GM23338 (cell line): ENCODE data around the gene SENP8. TPM values are rescaled to one million over a fixed set of nuclear protein-coding genes. Genes with fewer than 3 reads are reported as not detected.

Experiments
- ATAC-seq: fragments of 200-7000 bp; cut with Tn5 transposase; 3 replicates; pipeline ENCODE4 v1.9.1; 2020
- DNase-seq: peaks from one replicate; pipeline ENCODE4 v3.0.0-alpha.2; 2015; ENCODE audit warnings: low spot score
- H2AFZ ChIP-seq: fragments of 200-600 bp; sonication (generic); 2 replicates; pipeline ENCODE4 v1.8.0; 2016; ENCODE audit warnings: antibody characterized with exemption, mild to moderate bottlenecking, moderate library complexity
- H3F3A ChIP-seq: fragments of 200-600 bp; sonication (generic); replicated peaks from 2 replicates; pipeline ENCODE4 v1.8.0; 2017; ENCODE audit warnings: antibody characterized with exemption, mixed run types, low read depth
- H3K27ac ChIP-seq: fragments of 200-600 bp; sonication (generic); 2 replicates; pipeline ENCODE4 v1.6.1; 2016; ENCODE audit warnings: low read depth
- H3K27me3 ChIP-seq: fragments of 200-600 bp; sonication (generic); 2 replicates; pipeline ENCODE4 v1.8.0; 2016; ENCODE audit warnings: mild to moderate bottlenecking, mixed run types, moderate library complexity; ENCODE audit not compliant: insufficient read depth
- H3K36me3 ChIP-seq: fragments of 200-600 bp; sonication (generic); 2 replicates; pipeline ENCODE4 v1.8.0; 2016; ENCODE audit warnings: mild to moderate bottlenecking; ENCODE audit not compliant: insufficient read depth
- H3K4me1 ChIP-seq: fragments of 200-600 bp; sonication (generic); 2 replicates; pipeline ENCODE4 v1.8.0; 2016; ENCODE audit warnings: mild to moderate bottlenecking, moderate library complexity; ENCODE audit not compliant: insufficient read depth
- H3K4me2 ChIP-seq: fragments of 200-600 bp; sonication (generic); 2 replicates; pipeline ENCODE4 v1.7.1; 2017; ENCODE audit warnings: mixed run types
- H3K4me3 ChIP-seq: fragments of 200-600 bp; sonication (generic); 2 replicates; pipeline ENCODE4 v1.6.1; 2016; ENCODE audit warnings: mixed run types
- H3K79me2 ChIP-seq: fragments of 200-600 bp; sonication (generic); replicated peaks from 2 replicates; pipeline ENCODE4 v1.8.0; 2017; ENCODE audit warnings: mild to moderate bottlenecking; ENCODE audit not compliant: insufficient read depth
- H3K9me2 ChIP-seq: fragments of 200-600 bp; sonication (generic); 2 replicates; pipeline ENCODE4 v1.8.0; 2017; ENCODE audit not compliant: insufficient read depth
- H4K20me1 ChIP-seq: fragments of 200-600 bp; sonication (generic); replicated peaks from 2 replicates; pipeline ENCODE4 v1.8.0; 2017; ENCODE audit warnings: mild to moderate bottlenecking; ENCODE audit not compliant: insufficient read depth
- H3K27ac Mint-ChIP-seq: 2 replicates; pipeline ENCODE4 v1.8.0; 2020; ENCODE audit warnings: inconsistent platforms, mild to moderate bottlenecking, moderate library complexity, mixed read lengths
- H3K27me3 Mint-ChIP-seq: 3 replicates; pipeline ENCODE4 v1.8.0; 2022; ENCODE audit warnings: low read depth, mild to moderate bottlenecking, moderate library complexity, mixed read lengths, inconsistent platforms; ENCODE audit not compliant: insufficient read depth, poor library complexity
- H3K36me3 Mint-ChIP-seq: 3 replicates; pipeline ENCODE4 v1.8.0; 2021; ENCODE audit warnings: low read depth, mild to moderate bottlenecking, inconsistent platforms, moderate library complexity, mixed read lengths
- H3K4me1 Mint-ChIP-seq: 3 replicates; pipeline ENCODE4 v1.8.0; 2020; ENCODE audit warnings: mild to moderate bottlenecking, inconsistent platforms, mixed read lengths
- H3K4me3 Mint-ChIP-seq: 3 replicates; pipeline ENCODE4 v1.8.0; 2021; ENCODE audit warnings: moderate library complexity, mild to moderate bottlenecking, inconsistent platforms, mixed read lengths
- H3K9me3 Mint-ChIP-seq: 3 replicates; pipeline ENCODE4 v1.8.0; 2020; ENCODE audit warnings: moderate library complexity, mild to moderate bottlenecking, inconsistent platforms, mixed read lengths
- CREB1 ChIP-seq: fragments of 250-450 bp; sonication (Bioruptor Pico); IDR thresholded peaks from 2 replicates; pipeline ENCODE4 v1.5.0; 2020; ENCODE audit warnings: low read depth, mild to moderate bottlenecking, moderate library complexity
- ETS1 ChIP-seq: IDR thresholded peaks from 2 replicates; pipeline ENCODE4 v1.6.1; 2016; ENCODE audit warnings: antibody characterized with exemption
- EZH2 ChIP-seq: fragments of 200-600 bp; sonication (generic); IDR thresholded peaks from one replicate; pipeline ENCODE4 v1.8.0; 2017; ENCODE audit warnings: antibody characterized with exemption, mild to moderate bottlenecking, low read depth; ENCODE audit not compliant: unreplicated experiment
- EZH2phosphoT487 ChIP-seq: fragments of 200-600 bp; sonication (generic); IDR thresholded peaks from one replicate; pipeline ENCODE4 v1.8.1; 2018; ENCODE audit warnings: antibody characterized with exemption; ENCODE audit not compliant: unreplicated experiment
- JUNB ChIP-seq: IDR thresholded peaks from one replicate; pipeline ENCODE4 v1.6.1; 2016; ENCODE audit warnings: antibody characterized with exemption; ENCODE audit not compliant: unreplicated experiment
- NANOG ChIP-seq: IDR thresholded peaks from 2 replicates; pipeline ENCODE4 v1.6.1; 2016; ENCODE audit warnings: antibody characterized with exemption, borderline replicate concordance
- POLR2AphosphoS5 ChIP-seq: IDR thresholded peaks from 2 replicates; pipeline ENCODE4 v1.6.1; 2016; ENCODE audit warnings: antibody characterized with exemption, low read depth
- REST ChIP-seq: IDR thresholded peaks from one replicate; pipeline ENCODE4 v1.6.1; 2018; ENCODE audit warnings: antibody characterized with exemption; ENCODE audit not compliant: unreplicated experiment
- STAT1 ChIP-seq: IDR thresholded peaks from one replicate; pipeline ENCODE4 v1.6.1; 2016; ENCODE audit warnings: antibody characterized with exemption; ENCODE audit not compliant: unreplicated experiment
- ZNF114 ChIP-seq: fragments of 250-450 bp; sonication (Bioruptor Pico); IDR thresholded peaks from 2 replicates; pipeline ENCODE4 v1.5.0; 2020; ENCODE audit warnings: mild to moderate bottlenecking, moderate library complexity
- ZNF331 ChIP-seq: fragments of 250-450 bp; sonication (Bioruptor Pico); IDR thresholded peaks from 2 replicates; pipeline ENCODE4 v1.5.0; 2020; ENCODE audit warnings: low read depth, mild to moderate bottlenecking, moderate library complexity
- polyA plus RNA-seq: library from polyadenylated mRNA; unstranded; fragments of >200 nt; fragmentation: Nextera tagmentation; extraction: Ambion mirVana; gene quantifications from 2 replicates; pipeline ENCODE4 v1.2.1, GENCODE V29; 2016
- total RNA-seq: library from RNA; depleted of rRNA; stranded (reverse); fragments of >200 nt; shearing (Covaris generic); gene quantifications from 2 replicates; pipeline ENCODE4 v1.2.3, GENCODE V29; 2014
- TF ChIP-seq, protein P1 (sequence below), 2 experiments: fragments of 200-600 bp in 1 of 2; sonication (generic) in 1 of 2; conservative IDR thresholded peaks; 2 replicates each; pipeline versions ENCODE4 v1.5.1 to v1.6.1; 2016 to 2017; ENCODE audit warnings: antibody characterized with exemption in 2 of 2, low read depth in 2 of 2, mild to moderate bottlenecking in 2 of 2, moderate library complexity in 1 of 2
- TF ChIP-seq, protein P2 (sequence below): fragments of 250-450 bp; sonication (Bioruptor Pico); IDR thresholded peaks from 2 replicates; pipeline ENCODE4 v1.5.0; 2020; ENCODE audit warnings: mild to moderate bottlenecking, moderate library complexity

Gene SENP8
- total and polyA plus RNA-seq, 2 experiments from 2014 or later: 3.1 to 7.7 TPM

- H3K27ac ChIP-seq: no peak overlapping the region
- no peaks in the 10 kb centered on the region for H3K79me2 ChIP-seq
- peaks cover 23% of the 10 kb centered on the region for H3K4me1 Mint-ChIP-seq
- H2AFZ ChIP-seq: no peak overlapping the region
- DNase-seq (no peak), ATAC-seq (no peak)
- no peak overlapping the region for H3K4me2 ChIP-seq
- no peaks in the 10 kb centered on the region for H3F3A ChIP-seq
- no peak overlapping the region for H3K27ac Mint-ChIP-seq
- no peaks in the 10 kb centered on the region for H3K36me3 Mint-ChIP-seq
- no peaks in the 10 kb centered on the region for H4K20me1 ChIP-seq
- H3K27me3 ChIP-seq: no peaks in the 10 kb centered on the region
- H3K36me3 ChIP-seq: no peaks in the 10 kb centered on the region
- H3K4me3 Mint-ChIP-seq: no peak overlapping the region
- TF ChIP-seq REST (no peak), EZH2 (no peak), EZH2phosphoT487 (no peak), NANOG (no peak), ZNF331 (CRISPR knock-in tag) (no peak), JUNB (no peak), ETS1 (no peak), STAT1 (no peak), CREB1 (CRISPR knock-in tag) (no peak), ZNF114 (CRISPR knock-in tag) (no peak), POLR2AphosphoS5 (no peak)
- TF ChIP-seq, protein P1, sequence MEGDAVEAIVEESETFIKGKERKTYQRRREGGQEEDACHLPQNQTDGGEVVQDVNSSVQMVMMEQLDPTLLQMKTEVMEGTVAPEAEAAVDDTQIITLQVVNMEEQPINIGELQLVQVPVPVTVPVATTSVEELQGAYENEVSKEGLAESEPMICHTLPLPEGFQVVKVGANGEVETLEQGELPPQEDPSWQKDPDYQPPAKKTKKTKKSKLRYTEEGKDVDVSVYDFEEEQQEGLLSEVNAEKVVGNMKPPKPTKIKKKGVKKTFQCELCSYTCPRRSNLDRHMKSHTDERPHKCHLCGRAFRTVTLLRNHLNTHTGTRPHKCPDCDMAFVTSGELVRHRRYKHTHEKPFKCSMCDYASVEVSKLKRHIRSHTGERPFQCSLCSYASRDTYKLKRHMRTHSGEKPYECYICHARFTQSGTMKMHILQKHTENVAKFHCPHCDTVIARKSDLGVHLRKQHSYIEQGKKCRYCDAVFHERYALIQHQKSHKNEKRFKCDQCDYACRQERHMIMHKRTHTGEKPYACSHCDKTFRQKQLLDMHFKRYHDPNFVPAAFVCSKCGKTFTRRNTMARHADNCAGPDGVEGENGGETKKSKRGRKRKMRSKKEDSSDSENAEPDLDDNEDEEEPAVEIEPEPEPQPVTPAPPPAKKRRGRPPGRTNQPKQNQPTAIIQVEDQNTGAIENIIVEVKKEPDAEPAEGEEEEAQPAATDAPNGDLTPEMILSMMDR (conservative IDR thresholded peaks at IDR 0.05; ENCODE audit: low read depth in 2 of 2): no peak
- TF ChIP-seq, protein P2, sequence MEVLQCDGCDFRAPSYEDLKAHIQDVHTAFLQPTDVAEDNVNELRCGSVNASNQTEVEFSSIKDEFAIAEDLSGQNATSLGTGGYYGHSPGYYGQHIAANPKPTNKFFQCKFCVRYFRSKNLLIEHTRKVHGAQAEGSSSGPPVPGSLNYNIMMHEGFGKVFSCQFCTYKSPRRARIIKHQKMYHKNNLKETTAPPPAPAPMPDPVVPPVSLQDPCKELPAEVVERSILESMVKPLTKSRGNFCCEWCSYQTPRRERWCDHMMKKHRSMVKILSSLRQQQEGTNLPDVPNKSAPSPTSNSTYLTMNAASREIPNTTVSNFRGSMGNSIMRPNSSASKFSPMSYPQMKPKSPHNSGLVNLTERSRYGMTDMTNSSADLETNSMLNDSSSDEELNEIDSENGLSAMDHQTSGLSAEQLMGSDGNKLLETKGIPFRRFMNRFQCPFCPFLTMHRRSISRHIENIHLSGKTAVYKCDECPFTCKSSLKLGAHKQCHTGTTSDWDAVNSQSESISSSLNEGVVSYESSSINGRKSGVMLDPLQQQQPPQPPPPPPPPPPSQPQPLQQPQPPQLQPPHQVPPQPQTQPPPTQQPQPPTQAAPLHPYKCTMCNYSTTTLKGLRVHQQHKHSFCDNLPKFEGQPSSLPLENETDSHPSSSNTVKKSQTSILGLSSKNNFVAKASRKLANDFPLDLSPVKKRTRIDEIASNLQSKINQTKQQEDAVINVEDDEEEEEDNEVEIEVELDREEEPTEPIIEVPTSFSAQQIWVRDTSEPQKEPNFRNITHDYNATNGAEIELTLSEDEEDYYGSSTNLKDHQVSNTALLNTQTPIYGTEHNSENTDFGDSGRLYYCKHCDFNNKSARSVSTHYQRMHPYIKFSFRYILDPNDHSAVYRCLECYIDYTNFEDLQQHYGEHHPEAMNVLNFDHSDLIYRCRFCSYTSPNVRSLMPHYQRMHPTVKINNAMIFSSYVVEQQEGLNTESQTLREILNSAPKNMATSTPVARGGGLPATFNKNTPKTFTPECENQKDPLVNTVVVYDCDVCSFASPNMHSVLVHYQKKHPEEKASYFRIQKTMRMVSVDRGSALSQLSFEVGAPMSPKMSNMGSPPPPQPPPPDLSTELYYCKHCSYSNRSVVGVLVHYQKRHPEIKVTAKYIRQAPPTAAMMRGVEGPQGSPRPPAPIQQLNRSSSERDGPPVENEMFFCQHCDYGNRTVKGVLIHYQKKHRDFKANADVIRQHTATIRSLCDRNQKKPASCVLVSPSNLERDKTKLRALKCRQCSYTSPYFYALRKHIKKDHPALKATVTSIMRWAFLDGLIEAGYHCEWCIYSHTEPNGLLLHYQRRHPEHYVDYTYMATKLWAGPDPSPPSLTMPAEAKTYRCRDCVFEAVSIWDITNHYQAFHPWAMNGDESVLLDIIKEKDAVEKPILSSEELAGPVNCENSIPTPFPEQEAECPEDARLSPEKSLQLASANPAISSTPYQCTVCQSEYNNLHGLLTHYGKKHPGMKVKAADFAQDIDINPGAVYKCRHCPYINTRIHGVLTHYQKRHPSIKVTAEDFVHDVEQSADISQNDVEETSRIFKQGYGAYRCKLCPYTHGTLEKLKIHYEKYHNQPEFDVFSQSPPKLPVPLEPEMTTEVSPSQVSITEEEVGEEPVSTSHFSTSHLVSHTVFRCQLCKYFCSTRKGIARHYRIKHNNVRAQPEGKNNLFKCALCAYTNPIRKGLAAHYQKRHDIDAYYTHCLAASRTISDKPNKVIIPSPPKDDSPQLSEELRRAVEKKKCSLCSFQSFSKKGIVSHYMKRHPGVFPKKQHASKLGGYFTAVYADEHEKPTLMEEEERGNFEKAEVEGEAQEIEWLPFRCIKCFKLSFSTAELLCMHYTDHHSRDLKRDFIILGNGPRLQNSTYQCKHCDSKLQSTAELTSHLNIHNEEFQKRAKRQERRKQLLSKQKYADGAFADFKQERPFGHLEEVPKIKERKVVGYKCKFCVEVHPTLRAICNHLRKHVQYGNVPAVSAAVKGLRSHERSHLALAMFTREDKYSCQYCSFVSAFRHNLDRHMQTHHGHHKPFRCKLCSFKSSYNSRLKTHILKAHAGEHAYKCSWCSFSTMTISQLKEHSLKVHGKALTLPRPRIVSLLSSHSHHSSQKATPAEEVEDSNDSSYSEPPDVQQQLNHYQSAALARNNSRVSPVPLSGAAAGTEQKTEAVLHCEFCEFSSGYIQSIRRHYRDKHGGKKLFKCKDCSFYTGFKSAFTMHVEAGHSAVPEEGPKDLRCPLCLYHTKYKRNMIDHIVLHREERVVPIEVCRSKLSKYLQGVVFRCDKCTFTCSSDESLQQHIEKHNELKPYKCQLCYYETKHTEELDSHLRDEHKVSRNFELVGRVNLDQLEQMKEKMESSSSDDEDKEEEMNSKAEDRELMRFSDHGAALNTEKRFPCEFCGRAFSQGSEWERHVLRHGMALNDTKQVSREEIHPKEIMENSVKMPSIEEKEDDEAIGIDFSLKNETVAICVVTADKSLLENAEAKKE (CRISPR knock-in tag): no peak
- H3K27me3 Mint-ChIP-seq: peaks cover 7% of the 10 kb centered on the region
- no peak overlapping the region for H3K4me3 ChIP-seq
- no peaks in the 10 kb centered on the region for H3K4me1 ChIP-seq
- H3K9me3 Mint-ChIP-seq: no peaks in the 10 kb centered on the region; the same call in 2 of the 3 replicates
- H3K9me2 ChIP-seq: no peaks in the 10 kb centered on the region
Measured at GRCh38 chr15:72175186-72176044, 57.2 kb downstream of the SENP8 start.
